Measurements from ENCODE around the gene DHX8. TPM values are rescaled to one million over a fixed set of nuclear protein-coding genes. Genes with fewer than 3 reads are reported as not detected.

DHX8 gene
- total RNA-seq: 60.6 and 63.4 TPM in 2 replicates

DNA sequence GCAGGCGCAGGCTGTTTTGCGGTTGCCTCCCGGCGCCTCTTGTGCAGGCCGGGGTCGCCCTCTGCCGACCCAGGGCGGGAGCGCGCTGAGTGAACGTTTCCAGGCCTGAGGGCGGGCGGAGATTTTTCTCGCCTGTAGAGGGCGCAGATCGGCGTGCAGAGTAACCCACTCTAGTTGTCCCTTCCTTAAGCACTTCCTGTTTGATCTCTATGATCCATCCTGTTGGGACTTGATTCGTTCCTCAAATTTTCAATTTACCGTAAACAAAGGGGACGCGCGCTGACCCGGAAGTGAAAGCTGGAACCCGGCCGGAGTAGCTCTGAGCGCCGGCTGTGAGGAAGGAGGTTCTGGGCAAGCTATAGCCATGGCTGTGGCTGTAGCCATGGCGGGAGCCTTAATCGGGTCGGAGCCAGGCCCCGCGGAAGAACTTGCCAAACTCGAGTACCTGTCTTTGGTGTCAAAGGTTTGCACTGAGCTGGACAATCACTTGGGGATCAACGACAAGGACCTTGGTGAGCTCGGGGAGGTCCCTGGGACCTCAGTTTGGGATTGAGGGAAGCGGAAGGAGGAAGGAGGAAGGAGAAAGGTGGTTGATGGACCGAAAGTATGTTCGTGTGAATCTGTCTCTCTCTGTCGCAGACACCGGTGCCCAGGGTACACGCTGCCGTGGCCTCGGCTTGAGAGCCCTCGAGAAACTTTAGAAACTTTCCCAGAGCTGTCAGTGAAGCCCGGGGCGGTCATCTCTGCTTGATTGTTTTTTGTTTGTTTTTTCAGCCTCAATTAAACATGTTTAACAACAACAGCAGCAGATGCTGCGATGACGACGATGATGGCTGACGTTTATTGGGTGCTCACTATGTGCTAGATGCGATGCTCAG is at the start of gene DHX8:
Gene DHX8 (plus strand): TSS at position 302 of the 878 bp plus-strand sequence. CDS start 63 bp downstream, at position 365.
- intact Hi-C loops (cut with micrococcal nuclease): loop anchor here (1.0 to 5.0 kb wide), 13 partner anchors 61 to 652 kb away; partner anchors contain the start of genes ARL4D, BRCA1, PSME3 and RPL27
- peak; percentile 99 for DNase-seq
- Mint-ChIP-seq H3K27ac (peak within 1 kb of the TSS; percentile 89), H3K4me3 (peak within 1 kb of the TSS; percentile 94), H3K36me3 (ENCODE audit: low read depth) (peaks cover 9% of the 10 kb centered on the region), H3K27me3 (no peaks in the 10 kb centered on the region), H3K4me1 (peaks cover 36% of the 10 kb centered on the region), H3K9me3 (no peaks in the 10 kb centered on the region)
- ChIA-PET POLR2A (interaction anchor here (0.5 to 5.3 kb wide), 30 partner anchors 14 to 1565 kb away, joined by 3 to 132 read pairs (median 6); partner anchors contain the start of genes ACLY, ARL4D, BECN1 and DUSP3), CTCF (interaction anchor here (0.6 to 4.8 kb wide), 19 partner anchors 9 to 312 kb away, joined by 3 to 110 read pairs (median 3); partner anchors contain the start of gene ARL4D)
- TF ChIP-seq, protein P1, sequence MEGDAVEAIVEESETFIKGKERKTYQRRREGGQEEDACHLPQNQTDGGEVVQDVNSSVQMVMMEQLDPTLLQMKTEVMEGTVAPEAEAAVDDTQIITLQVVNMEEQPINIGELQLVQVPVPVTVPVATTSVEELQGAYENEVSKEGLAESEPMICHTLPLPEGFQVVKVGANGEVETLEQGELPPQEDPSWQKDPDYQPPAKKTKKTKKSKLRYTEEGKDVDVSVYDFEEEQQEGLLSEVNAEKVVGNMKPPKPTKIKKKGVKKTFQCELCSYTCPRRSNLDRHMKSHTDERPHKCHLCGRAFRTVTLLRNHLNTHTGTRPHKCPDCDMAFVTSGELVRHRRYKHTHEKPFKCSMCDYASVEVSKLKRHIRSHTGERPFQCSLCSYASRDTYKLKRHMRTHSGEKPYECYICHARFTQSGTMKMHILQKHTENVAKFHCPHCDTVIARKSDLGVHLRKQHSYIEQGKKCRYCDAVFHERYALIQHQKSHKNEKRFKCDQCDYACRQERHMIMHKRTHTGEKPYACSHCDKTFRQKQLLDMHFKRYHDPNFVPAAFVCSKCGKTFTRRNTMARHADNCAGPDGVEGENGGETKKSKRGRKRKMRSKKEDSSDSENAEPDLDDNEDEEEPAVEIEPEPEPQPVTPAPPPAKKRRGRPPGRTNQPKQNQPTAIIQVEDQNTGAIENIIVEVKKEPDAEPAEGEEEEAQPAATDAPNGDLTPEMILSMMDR (IDR thresholded peaks at IDR 0.05): peak; percentile 98
- peak; percentile 97 for ATAC-seq (ENCODE audit: low read depth)

DNA sequence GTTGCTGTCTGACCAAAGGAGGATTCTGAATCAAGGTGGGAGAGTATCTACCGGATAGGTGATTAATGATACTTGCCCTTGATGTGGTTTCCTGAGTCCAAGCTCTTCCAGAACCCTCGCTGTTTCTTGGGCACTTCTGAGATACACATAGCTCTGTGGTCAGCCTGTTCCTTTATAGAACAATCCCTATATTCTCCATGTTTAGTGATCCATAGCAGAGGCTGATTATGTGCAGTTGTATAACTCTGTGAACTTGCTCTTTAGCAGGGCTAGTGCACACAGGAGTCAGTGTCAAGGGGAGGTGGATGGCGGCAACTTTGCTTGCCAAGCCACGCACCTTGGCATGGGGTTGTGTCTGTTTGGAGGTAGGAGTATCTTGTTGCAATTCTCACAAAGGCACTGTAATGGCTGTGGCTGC is 48.9 kb upstream of the DHX8 start:
- Mint-ChIP-seq H3K4me3 (no peak overlapping the region), H3K36me3 (ENCODE audit: low read depth) (no peaks in the 10 kb centered on the region)
- CTCF ChIA-PET: no interaction called here

DNA sequence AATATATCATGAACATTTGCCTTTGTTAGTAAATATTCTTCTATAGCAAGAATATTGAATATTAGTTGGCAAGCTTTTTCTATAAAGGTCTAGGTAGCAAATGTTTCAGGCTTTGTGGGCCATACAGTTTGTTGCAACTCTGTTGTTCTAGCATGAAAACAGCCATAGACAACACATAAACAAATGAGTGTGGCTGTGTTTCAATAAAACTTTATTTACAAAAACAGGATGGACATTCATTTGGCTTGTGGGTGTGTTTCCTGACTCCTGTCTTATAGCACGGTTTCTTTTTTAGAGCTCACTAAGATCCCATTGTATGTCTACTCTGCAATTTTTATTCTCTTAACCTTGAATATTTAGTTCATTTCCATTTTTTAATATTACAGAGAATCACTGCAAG is 46.0 kb upstream of the DHX8 start:
- CTCF ChIA-PET: no interaction called here
- DNase-seq (no peak), ATAC-seq (ENCODE audit: low read depth) (no peak)
- POLR2A ChIA-PET: no interaction called here
- Mint-ChIP-seq H3K36me3 (ENCODE audit: low read depth) (no peaks in the 10 kb centered on the region), H3K4me1 (no peaks in the 10 kb centered on the region), H3K4me3 (no peak overlapping the region), H3K27ac (no peak overlapping the region), H3K9me3 (no peaks in the 10 kb centered on the region), H3K27me3 (peaks cover 2% of the 10 kb centered on the region)
- TF ChIP-seq, protein P1 (IDR thresholded peaks at IDR 0.05): no peak
- intact Hi-C loops (cut with micrococcal nuclease): no loop called here

More for the DNA sequence above, 48.9 kb upstream of the DHX8 start:
- no peak overlapping the region for H3K27ac Mint-ChIP-seq
- peaks cover 7% of the 10 kb centered on the region for H3K27me3 Mint-ChIP-seq
- DNase-seq (no peak), ATAC-seq (ENCODE audit: low read depth) (no peak)
- no peaks in the 10 kb centered on the region for H3K4me1 Mint-ChIP-seq
- intact Hi-C loops (cut with micrococcal nuclease): no loop called here
- TF ChIP-seq, protein P1 (IDR thresholded peaks at IDR 0.05): no peak
- H3K9me3 Mint-ChIP-seq: no peaks in the 10 kb centered on the region
- POLR2A ChIA-PET: no interaction called here

DNA sequence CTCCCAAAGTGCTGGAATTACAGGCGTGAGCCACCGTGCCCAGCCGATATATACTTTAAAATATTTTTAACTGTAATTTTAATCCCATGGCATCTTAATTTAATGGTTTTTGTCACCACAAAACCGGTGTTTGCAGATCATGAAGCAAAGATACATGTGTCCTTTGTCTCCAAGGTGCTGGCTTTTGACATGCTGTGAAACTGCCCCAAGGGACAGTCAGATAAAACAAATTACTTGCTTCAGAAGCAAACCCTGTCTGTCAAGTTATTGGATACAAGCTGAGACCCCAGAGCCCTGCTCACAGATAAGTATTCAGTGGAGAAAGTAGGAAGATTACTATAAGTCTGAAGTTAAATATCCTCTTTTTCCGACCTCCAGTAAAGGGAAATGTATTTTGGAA is 45.1 kb upstream of the DHX8 start:
- intact Hi-C loops (cut with micrococcal nuclease): no loop called here
- Mint-ChIP-seq H3K27me3 (peaks cover 2% of the 10 kb centered on the region), H3K4me1 (no peaks in the 10 kb centered on the region), H3K27ac (no peak overlapping the region), H3K4me3 (no peak overlapping the region), H3K36me3 (ENCODE audit: low read depth) (no peaks in the 10 kb centered on the region), H3K9me3 (no peaks in the 10 kb centered on the region)
- CTCF ChIA-PET: no interaction called here
- TF ChIP-seq, protein P1 (IDR thresholded peaks at IDR 0.05): no peak
- ATAC-seq (ENCODE audit: low read depth): no peak
- no peak for DNase-seq
- POLR2A ChIA-PET: no interaction called here

DNA sequence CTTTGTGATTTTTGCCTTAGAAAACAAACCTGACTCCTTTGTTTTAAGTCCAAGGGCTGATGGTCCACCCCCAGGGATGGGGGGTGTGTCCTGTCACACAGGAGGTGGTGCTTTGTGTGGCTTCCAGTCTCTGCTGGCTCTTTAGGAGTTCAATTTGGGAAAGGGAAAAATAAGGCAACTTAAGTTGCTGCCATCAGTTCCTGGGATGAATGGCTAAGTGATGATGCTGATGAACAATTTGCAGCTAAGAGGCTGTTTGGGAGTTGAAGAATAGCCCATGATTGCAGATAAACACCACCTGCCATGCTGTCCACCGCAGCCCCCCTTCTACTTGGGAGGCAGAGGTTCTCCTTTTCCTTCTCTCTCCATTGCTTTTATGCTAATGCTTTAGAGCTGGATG is 44.7 kb upstream of the DHX8 start:
- POLR2A ChIA-PET: no interaction called here
- Mint-ChIP-seq H3K4me1 (no peaks in the 10 kb centered on the region), H3K36me3 (ENCODE audit: low read depth) (no peaks in the 10 kb centered on the region), H3K27ac (no peak overlapping the region), H3K27me3 (peaks cover 6% of the 10 kb centered on the region), H3K9me3 (no peaks in the 10 kb centered on the region), H3K4me3 (no peak overlapping the region)
- ATAC-seq (ENCODE audit: low read depth): no peak
- DNase-seq: no peak
- intact Hi-C loops (cut with micrococcal nuclease): no loop called here
- CTCF ChIA-PET: no interaction called here
- TF ChIP-seq, protein P1 (IDR thresholded peaks at IDR 0.05): no peak

All from activated B cell treated with CpG ODN at 0.5 μM for 24 hours (primary cell).